ENCODE data around the gene ASNSD1. TPM values are rescaled to one million over a fixed set of nuclear protein-coding genes. Genes with fewer than 3 reads are reported as not detected.
"Not testable (repeated sequence)": the region's sequence is repeated elsewhere in the genome, so short reads cannot be mapped to it uniquely, and the experiment has no call there.

ASNSD1 gene
- total RNA-seq, 1 donor from 2014 or later = 39.5 TPM

DNA sequence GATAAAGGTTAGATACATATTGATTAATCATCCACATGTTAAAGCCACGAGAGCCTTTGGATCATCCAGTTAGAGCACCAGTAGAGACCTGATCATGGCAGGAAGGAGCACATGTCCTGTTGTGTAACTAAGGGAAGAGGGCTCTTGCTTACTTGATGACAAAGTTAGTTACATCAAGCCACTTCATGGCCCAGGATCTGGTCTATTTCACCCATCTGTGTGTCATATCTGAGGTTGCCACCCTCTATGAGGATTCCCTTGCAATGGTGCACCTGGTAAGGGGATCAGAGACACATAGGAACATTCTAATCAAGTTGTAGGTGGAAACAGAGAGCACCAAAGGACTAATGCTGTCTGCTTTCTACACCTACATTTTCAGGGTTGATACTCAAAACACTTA, 19.9 kb downstream of the ASNSD1 start:
- Mint-ChIP-seq H3K36me3 (ENCODE audit: low read depth) (peaks cover 6% of the 10 kb centered on the region), H3K4me3 (ENCODE audit: unreplicated experiment) (no peak overlapping the region), H3K4me1 (ENCODE audit: low read depth) (peaks cover 15% of the 10 kb centered on the region), H3K27ac (ENCODE audit: unreplicated experiment) (no peak overlapping the region), H3K27me3 (ENCODE audit: low read depth) (no peaks in the 10 kb centered on the region), H3K9me3 (ENCODE audit: low read depth) (peaks cover 11% of the 10 kb centered on the region)
- no peak for DNase-seq (ENCODE audit: low spot score)
- TF ChIP-seq, protein P1, sequence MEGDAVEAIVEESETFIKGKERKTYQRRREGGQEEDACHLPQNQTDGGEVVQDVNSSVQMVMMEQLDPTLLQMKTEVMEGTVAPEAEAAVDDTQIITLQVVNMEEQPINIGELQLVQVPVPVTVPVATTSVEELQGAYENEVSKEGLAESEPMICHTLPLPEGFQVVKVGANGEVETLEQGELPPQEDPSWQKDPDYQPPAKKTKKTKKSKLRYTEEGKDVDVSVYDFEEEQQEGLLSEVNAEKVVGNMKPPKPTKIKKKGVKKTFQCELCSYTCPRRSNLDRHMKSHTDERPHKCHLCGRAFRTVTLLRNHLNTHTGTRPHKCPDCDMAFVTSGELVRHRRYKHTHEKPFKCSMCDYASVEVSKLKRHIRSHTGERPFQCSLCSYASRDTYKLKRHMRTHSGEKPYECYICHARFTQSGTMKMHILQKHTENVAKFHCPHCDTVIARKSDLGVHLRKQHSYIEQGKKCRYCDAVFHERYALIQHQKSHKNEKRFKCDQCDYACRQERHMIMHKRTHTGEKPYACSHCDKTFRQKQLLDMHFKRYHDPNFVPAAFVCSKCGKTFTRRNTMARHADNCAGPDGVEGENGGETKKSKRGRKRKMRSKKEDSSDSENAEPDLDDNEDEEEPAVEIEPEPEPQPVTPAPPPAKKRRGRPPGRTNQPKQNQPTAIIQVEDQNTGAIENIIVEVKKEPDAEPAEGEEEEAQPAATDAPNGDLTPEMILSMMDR (IDR thresholded peaks at IDR 0.05) = no peak

DNA sequence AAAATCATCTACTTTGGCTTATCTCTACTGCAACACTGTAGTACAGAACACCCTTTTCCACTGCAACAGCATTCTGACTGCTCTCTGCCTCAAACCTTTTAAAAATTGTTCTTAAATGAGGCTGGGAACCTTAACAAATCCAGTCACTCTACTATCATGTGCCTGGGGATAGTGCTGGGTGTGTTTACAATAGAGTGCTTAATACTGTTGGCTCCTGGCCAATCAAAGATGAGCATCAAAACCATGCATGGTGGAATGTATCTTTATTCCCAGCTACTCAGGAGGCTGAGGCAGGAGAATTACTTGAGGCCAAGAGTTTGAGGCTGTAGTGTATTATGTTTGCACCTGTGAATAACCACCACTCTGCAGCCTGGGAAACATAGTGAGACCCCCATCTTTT, 20.6 kb downstream of the ASNSD1 start:
- no peak for DNase-seq (ENCODE audit: low spot score)
- TF ChIP-seq, protein P1 (IDR thresholded peaks at IDR 0.05) = no peak
- H3K9me3 Mint-ChIP-seq (ENCODE audit: low read depth) = peaks cover 11% of the 10 kb centered on the region
- H3K27ac Mint-ChIP-seq (ENCODE audit: unreplicated experiment) = no peak overlapping the region
- H3K4me3 Mint-ChIP-seq (ENCODE audit: unreplicated experiment) = no peak overlapping the region
- peaks cover 6% of the 10 kb centered on the region for H3K36me3 Mint-ChIP-seq (ENCODE audit: low read depth)
- H3K27me3 Mint-ChIP-seq (ENCODE audit: low read depth) = no peaks in the 10 kb centered on the region
- peaks cover 16% of the 10 kb centered on the region for H3K4me1 Mint-ChIP-seq (ENCODE audit: low read depth)

DNA sequence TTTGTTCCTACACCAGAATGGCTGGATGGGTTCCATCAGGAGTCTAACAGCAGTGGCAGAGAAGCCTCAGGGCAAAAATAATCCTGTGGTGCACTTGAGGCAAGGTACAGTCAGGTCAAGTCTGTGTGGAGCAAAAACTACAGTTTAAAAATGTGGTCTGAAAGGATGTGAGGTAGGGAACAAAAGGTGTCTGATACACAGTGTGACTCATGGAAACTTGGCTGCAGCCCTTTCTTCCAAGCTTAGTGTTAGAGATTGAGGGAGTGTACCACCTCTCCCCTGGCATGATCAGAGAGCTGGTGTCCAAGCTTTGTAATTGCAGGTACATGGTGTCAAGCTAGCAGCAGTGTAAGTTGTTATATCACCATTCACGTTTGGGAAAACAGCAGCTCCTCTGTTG, 22.1 kb downstream of the ASNSD1 start:
- Mint-ChIP-seq H3K27me3 (ENCODE audit: low read depth) (no peaks in the 10 kb centered on the region), H3K27ac (ENCODE audit: unreplicated experiment) (no peak overlapping the region), H3K4me1 (ENCODE audit: low read depth) (peaks cover 16% of the 10 kb centered on the region), H3K36me3 (ENCODE audit: low read depth) (peaks cover 3% of the 10 kb centered on the region), H3K4me3 (ENCODE audit: unreplicated experiment) (no peak overlapping the region), H3K9me3 (ENCODE audit: low read depth) (peaks cover 4% of the 10 kb centered on the region)
- DNase-seq (ENCODE audit: low spot score) = no peak
- TF ChIP-seq, protein P1 (IDR thresholded peaks at IDR 0.05) = no peak

DNA sequence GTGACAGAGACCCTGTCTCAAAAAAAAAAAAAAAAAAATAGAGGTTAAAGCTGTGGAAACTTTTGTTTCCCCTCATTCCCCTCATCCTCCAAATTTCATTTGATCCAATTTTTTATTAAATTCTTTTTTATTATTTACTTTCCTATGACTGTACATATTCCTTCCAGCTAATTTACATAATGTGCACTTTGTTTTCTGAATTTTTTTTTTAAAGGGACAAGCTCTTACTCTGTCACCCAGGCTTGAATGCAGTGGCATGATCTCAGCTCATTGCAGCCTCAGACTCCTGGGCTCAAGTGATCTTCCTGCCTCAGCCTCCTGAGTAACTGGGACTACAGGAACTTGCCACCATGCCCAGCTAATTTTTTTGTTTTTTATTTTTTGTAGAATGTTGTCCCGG, 23.6 kb downstream of the ASNSD1 start:
- H3K36me3 Mint-ChIP-seq (ENCODE audit: low read depth) = no peaks in the 10 kb centered on the region

DNA sequence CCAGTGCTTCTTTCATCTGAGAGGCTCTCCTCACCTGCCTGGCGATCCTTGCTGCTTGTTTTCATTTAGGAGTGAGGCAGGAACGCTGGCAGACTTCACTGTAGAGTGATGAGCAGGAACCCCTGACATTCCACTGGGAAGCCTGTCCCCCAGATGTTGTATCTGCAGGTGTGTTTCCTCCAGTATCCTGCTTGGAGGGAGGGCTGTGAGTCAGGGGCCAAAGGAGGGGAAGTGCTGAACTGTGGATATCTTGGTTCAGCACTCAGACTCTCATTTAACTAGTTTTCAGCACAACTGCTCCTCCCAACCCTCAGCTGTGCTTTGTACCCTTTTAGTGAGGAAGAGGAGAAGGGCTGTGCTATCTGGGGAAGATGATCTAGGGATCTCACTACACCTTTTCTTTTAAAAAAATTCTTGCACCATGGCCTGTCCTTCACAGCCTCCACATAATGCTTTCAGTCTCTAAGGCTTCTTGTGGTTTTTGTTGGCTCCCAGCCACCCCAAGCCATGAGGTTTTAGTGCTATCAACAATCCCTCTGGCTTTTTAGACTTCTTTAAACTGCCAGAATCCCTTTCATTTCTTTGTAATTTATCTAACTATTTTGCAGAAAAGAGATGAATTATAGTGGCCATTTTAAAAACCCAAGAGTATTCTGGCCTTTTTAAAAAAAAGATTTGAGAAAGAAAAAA, 24.4 kb downstream of the ASNSD1 start:
- Mint-ChIP-seq H3K36me3 (ENCODE audit: low read depth) (peaks cover 2% of the 10 kb centered on the region), H3K27ac (ENCODE audit: unreplicated experiment) (no peak overlapping the region), H3K27me3 (ENCODE audit: low read depth) (no peaks in the 10 kb centered on the region), H3K4me1 (ENCODE audit: low read depth) (peaks cover 11% of the 10 kb centered on the region), H3K9me3 (ENCODE audit: low read depth) (no peaks in the 10 kb centered on the region), H3K4me3 (ENCODE audit: unreplicated experiment) (no peak overlapping the region)
- TF ChIP-seq, protein P1 (IDR thresholded peaks at IDR 0.05) = no peak
- DNase-seq (ENCODE audit: low spot score) = no peak

More for the DNA sequence above, 23.6 kb downstream of the ASNSD1 start:
- Mint-ChIP-seq H3K27ac (ENCODE audit: unreplicated experiment) (peak overlapping the region; percentile 8), H3K27me3 (ENCODE audit: low read depth) (no peaks in the 10 kb centered on the region), H3K4me3 (ENCODE audit: unreplicated experiment) (no peak overlapping the region), H3K4me1 (ENCODE audit: low read depth) (peaks cover 11% of the 10 kb centered on the region), H3K9me3 (ENCODE audit: low read depth) (no peaks in the 10 kb centered on the region)
- TF ChIP-seq, protein P1 (IDR thresholded peaks at IDR 0.05) = no peak
- no peak for DNase-seq (ENCODE audit: low spot score)

DNA sequence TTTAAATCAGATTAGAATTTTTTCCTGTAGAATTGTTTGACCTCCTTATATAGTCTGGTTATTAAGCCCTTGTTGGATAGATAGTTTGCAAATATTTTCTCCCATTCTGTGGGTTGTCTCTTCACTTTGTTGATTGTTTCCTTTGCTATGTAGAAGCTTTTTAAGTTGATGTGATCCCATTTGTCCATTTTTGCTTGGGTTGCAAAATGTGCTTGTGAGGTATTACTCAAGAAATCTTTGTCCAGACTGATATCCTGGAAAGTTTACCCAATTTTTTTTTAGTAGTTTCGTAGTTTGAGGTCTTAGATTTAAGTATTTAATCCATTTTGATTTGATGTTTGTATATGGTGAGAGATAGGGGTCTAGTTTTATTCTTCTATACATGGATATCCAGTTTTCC, 26.5 kb downstream of the ASNSD1 start:
- H3K4me3 Mint-ChIP-seq (ENCODE audit: unreplicated experiment); DNase-seq (ENCODE audit: low spot score); H3K27ac Mint-ChIP-seq (ENCODE audit: unreplicated experiment); H3K9me3 Mint-ChIP-seq (ENCODE audit: low read depth); H3K36me3 Mint-ChIP-seq (ENCODE audit: low read depth); H3K27me3 Mint-ChIP-seq (ENCODE audit: low read depth): not testable (repeated sequence)
- peaks cover 11% of the 10 kb centered on the region for H3K4me1 Mint-ChIP-seq (ENCODE audit: low read depth)

Measured in chondrocyte (in vitro differentiated cells).